GM23338 (cell line): ENCODE measurements around the gene TLCD4. TPM values are rescaled to one million over a fixed set of nuclear protein-coding genes. Genes with fewer than 3 reads are reported as not detected.

Experiments
- ATAC-seq: fragments of 200-7000 bp; cut with Tn5 transposase; 3 replicates; pipeline ENCODE4 v1.9.1; 2020
- DNase-seq: peaks from one replicate; pipeline ENCODE4 v3.0.0-alpha.2; 2015; ENCODE audit warnings: low spot score
- H2AFZ ChIP-seq: fragments of 200-600 bp; sonication (generic); 2 replicates; pipeline ENCODE4 v1.8.0; 2016; ENCODE audit warnings: antibody characterized with exemption, mild to moderate bottlenecking, moderate library complexity
- H3F3A ChIP-seq: fragments of 200-600 bp; sonication (generic); replicated peaks from 2 replicates; pipeline ENCODE4 v1.8.0; 2017; ENCODE audit warnings: antibody characterized with exemption, mixed run types, low read depth
- H3K27ac ChIP-seq: fragments of 200-600 bp; sonication (generic); 2 replicates; pipeline ENCODE4 v1.6.1; 2016; ENCODE audit warnings: low read depth
- H3K27me3 ChIP-seq: fragments of 200-600 bp; sonication (generic); 2 replicates; pipeline ENCODE4 v1.8.0; 2016; ENCODE audit warnings: mild to moderate bottlenecking, mixed run types, moderate library complexity; ENCODE audit not compliant: insufficient read depth
- H3K36me3 ChIP-seq: fragments of 200-600 bp; sonication (generic); 2 replicates; pipeline ENCODE4 v1.8.0; 2016; ENCODE audit warnings: mild to moderate bottlenecking; ENCODE audit not compliant: insufficient read depth
- H3K4me1 ChIP-seq: fragments of 200-600 bp; sonication (generic); 2 replicates; pipeline ENCODE4 v1.8.0; 2016; ENCODE audit warnings: mild to moderate bottlenecking, moderate library complexity; ENCODE audit not compliant: insufficient read depth
- H3K4me2 ChIP-seq: fragments of 200-600 bp; sonication (generic); 2 replicates; pipeline ENCODE4 v1.7.1; 2017; ENCODE audit warnings: mixed run types
- H3K4me3 ChIP-seq: fragments of 200-600 bp; sonication (generic); 2 replicates; pipeline ENCODE4 v1.6.1; 2016; ENCODE audit warnings: mixed run types
- H3K79me2 ChIP-seq: fragments of 200-600 bp; sonication (generic); replicated peaks from 2 replicates; pipeline ENCODE4 v1.8.0; 2017; ENCODE audit warnings: mild to moderate bottlenecking; ENCODE audit not compliant: insufficient read depth
- H3K9me2 ChIP-seq: fragments of 200-600 bp; sonication (generic); 2 replicates; pipeline ENCODE4 v1.8.0; 2017; ENCODE audit not compliant: insufficient read depth
- H4K20me1 ChIP-seq: fragments of 200-600 bp; sonication (generic); replicated peaks from 2 replicates; pipeline ENCODE4 v1.8.0; 2017; ENCODE audit warnings: mild to moderate bottlenecking; ENCODE audit not compliant: insufficient read depth
- H3K27ac Mint-ChIP-seq: 2 replicates; pipeline ENCODE4 v1.8.0; 2020; ENCODE audit warnings: inconsistent platforms, mild to moderate bottlenecking, moderate library complexity, mixed read lengths
- H3K27me3 Mint-ChIP-seq: 3 replicates; pipeline ENCODE4 v1.8.0; 2022; ENCODE audit warnings: low read depth, mild to moderate bottlenecking, moderate library complexity, mixed read lengths, inconsistent platforms; ENCODE audit not compliant: insufficient read depth, poor library complexity
- H3K36me3 Mint-ChIP-seq: 3 replicates; pipeline ENCODE4 v1.8.0; 2021; ENCODE audit warnings: low read depth, mild to moderate bottlenecking, inconsistent platforms, moderate library complexity, mixed read lengths
- H3K4me1 Mint-ChIP-seq: 3 replicates; pipeline ENCODE4 v1.8.0; 2020; ENCODE audit warnings: mild to moderate bottlenecking, inconsistent platforms, mixed read lengths
- H3K4me3 Mint-ChIP-seq: 3 replicates; pipeline ENCODE4 v1.8.0; 2021; ENCODE audit warnings: moderate library complexity, mild to moderate bottlenecking, inconsistent platforms, mixed read lengths
- H3K9me3 Mint-ChIP-seq: 3 replicates; pipeline ENCODE4 v1.8.0; 2020; ENCODE audit warnings: moderate library complexity, mild to moderate bottlenecking, inconsistent platforms, mixed read lengths
- CREB1 ChIP-seq: fragments of 250-450 bp; sonication (Bioruptor Pico); IDR thresholded peaks from 2 replicates; pipeline ENCODE4 v1.5.0; 2020; ENCODE audit warnings: low read depth, mild to moderate bottlenecking, moderate library complexity
- ETS1 ChIP-seq: IDR thresholded peaks from 2 replicates; pipeline ENCODE4 v1.6.1; 2016; ENCODE audit warnings: antibody characterized with exemption
- EZH2 ChIP-seq: fragments of 200-600 bp; sonication (generic); IDR thresholded peaks from one replicate; pipeline ENCODE4 v1.8.0; 2017; ENCODE audit warnings: antibody characterized with exemption, mild to moderate bottlenecking, low read depth; ENCODE audit not compliant: unreplicated experiment
- EZH2phosphoT487 ChIP-seq: fragments of 200-600 bp; sonication (generic); IDR thresholded peaks from one replicate; pipeline ENCODE4 v1.8.1; 2018; ENCODE audit warnings: antibody characterized with exemption; ENCODE audit not compliant: unreplicated experiment
- JUNB ChIP-seq: IDR thresholded peaks from one replicate; pipeline ENCODE4 v1.6.1; 2016; ENCODE audit warnings: antibody characterized with exemption; ENCODE audit not compliant: unreplicated experiment
- POLR2AphosphoS5 ChIP-seq: IDR thresholded peaks from 2 replicates; pipeline ENCODE4 v1.6.1; 2016; ENCODE audit warnings: antibody characterized with exemption, low read depth
- REST ChIP-seq: IDR thresholded peaks from one replicate; pipeline ENCODE4 v1.6.1; 2018; ENCODE audit warnings: antibody characterized with exemption; ENCODE audit not compliant: unreplicated experiment
- STAT1 ChIP-seq: IDR thresholded peaks from one replicate; pipeline ENCODE4 v1.6.1; 2016; ENCODE audit warnings: antibody characterized with exemption; ENCODE audit not compliant: unreplicated experiment
- polyA plus RNA-seq: library from polyadenylated mRNA; unstranded; fragments of >200 nt; fragmentation: Nextera tagmentation; extraction: Ambion mirVana; gene quantifications from 2 replicates; pipeline ENCODE4 v1.2.1, GENCODE V29; 2016
- total RNA-seq: library from RNA; depleted of rRNA; stranded (reverse); fragments of >200 nt; shearing (Covaris generic); gene quantifications from 2 replicates; pipeline ENCODE4 v1.2.3, GENCODE V29; 2014
- TF ChIP-seq, protein P1 (sequence below), 2 experiments: fragments of 200-600 bp in 1 of 2; sonication (generic) in 1 of 2; conservative IDR thresholded peaks; 2 replicates each; pipeline versions ENCODE4 v1.5.1 to v1.6.1; 2016 to 2017; ENCODE audit warnings: antibody characterized with exemption in 2 of 2, low read depth in 2 of 2, mild to moderate bottlenecking in 2 of 2, moderate library complexity in 1 of 2

The TLCD4 gene
- total and polyA plus RNA-seq, 2 experiments from 2014 or later: 3.5 to 4.2 TPM

GRCh38 chr1:95085376-95085775 is 31.8 kb upstream of the TLCD4 start (continued):
- TF ChIP-seq REST (no peak), EZH2 (no peak)

GRCh38 chr1:95086949-95087533 is 30.1 kb upstream of the TLCD4 start:
- no peak overlapping the region for H3K4me3 Mint-ChIP-seq
- Histone ChIP-seq H3K27me3 (no peaks in the 10 kb centered on the region), H4K20me1 (no peaks in the 10 kb centered on the region), H3K4me3 (no peak overlapping the region), H3K4me1 (peaks cover 23% of the 10 kb centered on the region), H3K27ac (peak overlapping the region; percentile 72; the same call in 1 of the 2 replicates), H3F3A (0 out of 2 replicates have a peak, but pooled peaks cover 4% of the 10 kb centered on the region), H3K4me2 (peak overlapping the region; percentile 51; the same call in 1 of the 2 replicates), H3K36me3 (no peaks in the 10 kb centered on the region), H3K9me2 (0 out of 2 replicates have a peak, but pooled peaks cover 2% of the 10 kb centered on the region), H3K79me2 (no peaks in the 10 kb centered on the region), H2AFZ (peak overlapping the region; percentile 57; the same call in 1 of the 2 replicates)
- H3K9me3 Mint-ChIP-seq: peaks cover 8% of the 10 kb centered on the region; the same call in 1 of the 3 replicates
- DNase-seq (peak; percentile 51), ATAC-seq (peak; percentile 37)
- no peak overlapping the region for H3K27ac Mint-ChIP-seq
- H3K27me3 Mint-ChIP-seq: peaks cover 4% of the 10 kb centered on the region
- no peaks in the 10 kb centered on the region; the same call in 2 of the 3 replicates for H3K36me3 Mint-ChIP-seq
- H3K4me1 Mint-ChIP-seq: peaks cover 26% of the 10 kb centered on the region
- TF ChIP-seq STAT1 (no peak), EZH2phosphoT487 (no peak), REST (no peak), EZH2 (no peak), POLR2AphosphoS5 (no peak), CREB1 (CRISPR knock-in tag) (no peak), ETS1 (no peak), JUNB (no peak)
- TF ChIP-seq, protein P1, sequence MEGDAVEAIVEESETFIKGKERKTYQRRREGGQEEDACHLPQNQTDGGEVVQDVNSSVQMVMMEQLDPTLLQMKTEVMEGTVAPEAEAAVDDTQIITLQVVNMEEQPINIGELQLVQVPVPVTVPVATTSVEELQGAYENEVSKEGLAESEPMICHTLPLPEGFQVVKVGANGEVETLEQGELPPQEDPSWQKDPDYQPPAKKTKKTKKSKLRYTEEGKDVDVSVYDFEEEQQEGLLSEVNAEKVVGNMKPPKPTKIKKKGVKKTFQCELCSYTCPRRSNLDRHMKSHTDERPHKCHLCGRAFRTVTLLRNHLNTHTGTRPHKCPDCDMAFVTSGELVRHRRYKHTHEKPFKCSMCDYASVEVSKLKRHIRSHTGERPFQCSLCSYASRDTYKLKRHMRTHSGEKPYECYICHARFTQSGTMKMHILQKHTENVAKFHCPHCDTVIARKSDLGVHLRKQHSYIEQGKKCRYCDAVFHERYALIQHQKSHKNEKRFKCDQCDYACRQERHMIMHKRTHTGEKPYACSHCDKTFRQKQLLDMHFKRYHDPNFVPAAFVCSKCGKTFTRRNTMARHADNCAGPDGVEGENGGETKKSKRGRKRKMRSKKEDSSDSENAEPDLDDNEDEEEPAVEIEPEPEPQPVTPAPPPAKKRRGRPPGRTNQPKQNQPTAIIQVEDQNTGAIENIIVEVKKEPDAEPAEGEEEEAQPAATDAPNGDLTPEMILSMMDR (conservative IDR thresholded peaks at IDR 0.05; ENCODE audit: low read depth in 2 of 2): no peak
